ENCODE results near the gene PTCH1.

PTCH1 gene

GRCh38 chr9:95516734-95517558, at the start of gene PTCH1:
Gene PTCH1 (minus strand): TSS chr9:95516971.
- no peak for DNase-seq (ENCODE audit: low spot score)

GRCh38 chr9:95565982-95566381, 49.2 kb upstream of the PTCH1 start:
- no peak for DNase-seq (ENCODE audit: low spot score)

- no peak for DNase-seq (ENCODE audit: low spot score)
These were observed 45.1 kb upstream of the PTCH1 start for GRCh38 chr9:95561913-95562312.

- no peak for DNase-seq (ENCODE audit: low spot score)
These were observed 40.4 kb upstream of the PTCH1 start for GRCh38 chr9:95557142-95557541.

- no peak for DNase-seq (ENCODE audit: low spot score)
These were observed 39.8 kb upstream of the PTCH1 start for GRCh38 chr9:95556521-95556920.

GRCh38 chr9:95552814-95553546, 36.2 kb upstream of the PTCH1 start:
- no peak for DNase-seq (ENCODE audit: low spot score)

GRCh38 chr9:95552255-95552654, 35.5 kb upstream of the PTCH1 start:
- DNase-seq (ENCODE audit: low spot score): no peak

- no peak for DNase-seq (ENCODE audit: low spot score)
These were observed 34.6 kb upstream of the PTCH1 start for GRCh38 chr9:95551406-95551805.

- no peak for DNase-seq (ENCODE audit: low spot score)
These were observed 29.2 kb upstream of the PTCH1 start for GRCh38 chr9:95545831-95546567.

- no peak for DNase-seq (ENCODE audit: low spot score)
These were observed 17.4 kb upstream of the PTCH1 start for GRCh38 chr9:95533996-95534680.

- DNase-seq (ENCODE audit: low spot score): no peak
These were observed 13.1 kb upstream of the PTCH1 start for GRCh38 chr9:95529910-95530309.

- no peak for DNase-seq (ENCODE audit: low spot score)
These were observed 12.2 kb upstream of the PTCH1 start for GRCh38 chr9:95528908-95529502.

- DNase-seq (ENCODE audit: low spot score): no peak
These were observed 6.2 kb upstream of the PTCH1 start for GRCh38 chr9:95522871-95523370.

- DNase-seq (ENCODE audit: low spot score): no peak
These were observed 4.9 kb upstream of the PTCH1 start for GRCh38 chr9:95521699-95522098.

GRCh38 chr9:95517559-95518425, 1.0 kb upstream of the PTCH1 start:
- no peak for DNase-seq (ENCODE audit: low spot score)

- DNase-seq (ENCODE audit: low spot score): no peak
These were observed 494 bp downstream of the PTCH1 start for GRCh38 chr9:95516221-95516733.

- DNase-seq (ENCODE audit: low spot score): no peak
These were observed 1.3 kb downstream of the PTCH1 start for GRCh38 chr9:95515272-95516113.

GRCh38 chr9:95514342-95514741, 2.4 kb downstream of the PTCH1 start:
- no peak for DNase-seq (ENCODE audit: low spot score)

GRCh38 chr9:95513711-95514110, 3.1 kb downstream of the PTCH1 start:
- DNase-seq (ENCODE audit: low spot score): no peak

Measured in CD4-positive, alpha-beta T cell treated with Interleukin-6 at 100 ng/mL for 8 hours (primary cell).